Panc1 (cell line): ENCODE data around the gene COQ8A.

ENCODE experiments used
- TCF7L2 ChIP-seq: IDR thresholded peaks from 2 replicates; pipeline ENCODE4 v1.6.1; 2011; ENCODE audit warnings: mild to moderate bottlenecking, low read depth, low read length, inconsistent platforms
- TF ChIP-seq, protein P1 (sequence below): fragments of 450-650 bp; IDR thresholded peaks from 2 replicates; pipeline ENCODE4 v1.5.1; 2017; ENCODE audit warnings: mild to moderate bottlenecking
- TF ChIP-seq, protein P2 (sequence below), 2 experiments: IDR thresholded peaks; 2 replicates each; pipeline ENCODE4 v1.6.1; 2011 to 2012; ENCODE audit warnings: low read depth in 2 of 2, control low read depth in 1 of 2, low read length in 1 of 2, mild to moderate bottlenecking in 1 of 2, moderate library complexity in 1 of 2; ENCODE audit not compliant: insufficient read depth in 1 of 2

DNA sequence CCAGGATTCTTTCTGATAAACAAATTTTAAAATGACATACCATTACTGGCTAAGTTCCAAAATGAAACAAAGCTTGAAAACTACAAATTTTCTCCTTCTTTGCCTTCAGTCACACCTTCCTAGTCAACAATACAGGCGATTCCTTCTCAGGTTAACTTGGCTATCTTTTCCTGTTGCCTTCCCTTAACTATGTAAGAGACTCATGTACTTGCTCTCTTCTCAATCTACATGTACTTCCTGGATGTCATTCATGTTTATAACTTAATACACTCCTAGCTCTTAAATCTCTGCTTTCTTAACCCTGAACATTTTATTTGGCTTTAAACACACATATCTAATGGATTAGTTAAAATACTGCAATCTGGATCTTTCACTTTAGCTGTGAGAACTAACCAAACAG lies 97.0 kb downstream of the COQ8A start:
- TF ChIP-seq, protein P1, sequence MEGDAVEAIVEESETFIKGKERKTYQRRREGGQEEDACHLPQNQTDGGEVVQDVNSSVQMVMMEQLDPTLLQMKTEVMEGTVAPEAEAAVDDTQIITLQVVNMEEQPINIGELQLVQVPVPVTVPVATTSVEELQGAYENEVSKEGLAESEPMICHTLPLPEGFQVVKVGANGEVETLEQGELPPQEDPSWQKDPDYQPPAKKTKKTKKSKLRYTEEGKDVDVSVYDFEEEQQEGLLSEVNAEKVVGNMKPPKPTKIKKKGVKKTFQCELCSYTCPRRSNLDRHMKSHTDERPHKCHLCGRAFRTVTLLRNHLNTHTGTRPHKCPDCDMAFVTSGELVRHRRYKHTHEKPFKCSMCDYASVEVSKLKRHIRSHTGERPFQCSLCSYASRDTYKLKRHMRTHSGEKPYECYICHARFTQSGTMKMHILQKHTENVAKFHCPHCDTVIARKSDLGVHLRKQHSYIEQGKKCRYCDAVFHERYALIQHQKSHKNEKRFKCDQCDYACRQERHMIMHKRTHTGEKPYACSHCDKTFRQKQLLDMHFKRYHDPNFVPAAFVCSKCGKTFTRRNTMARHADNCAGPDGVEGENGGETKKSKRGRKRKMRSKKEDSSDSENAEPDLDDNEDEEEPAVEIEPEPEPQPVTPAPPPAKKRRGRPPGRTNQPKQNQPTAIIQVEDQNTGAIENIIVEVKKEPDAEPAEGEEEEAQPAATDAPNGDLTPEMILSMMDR: no peak
- TF ChIP-seq, protein P2, sequence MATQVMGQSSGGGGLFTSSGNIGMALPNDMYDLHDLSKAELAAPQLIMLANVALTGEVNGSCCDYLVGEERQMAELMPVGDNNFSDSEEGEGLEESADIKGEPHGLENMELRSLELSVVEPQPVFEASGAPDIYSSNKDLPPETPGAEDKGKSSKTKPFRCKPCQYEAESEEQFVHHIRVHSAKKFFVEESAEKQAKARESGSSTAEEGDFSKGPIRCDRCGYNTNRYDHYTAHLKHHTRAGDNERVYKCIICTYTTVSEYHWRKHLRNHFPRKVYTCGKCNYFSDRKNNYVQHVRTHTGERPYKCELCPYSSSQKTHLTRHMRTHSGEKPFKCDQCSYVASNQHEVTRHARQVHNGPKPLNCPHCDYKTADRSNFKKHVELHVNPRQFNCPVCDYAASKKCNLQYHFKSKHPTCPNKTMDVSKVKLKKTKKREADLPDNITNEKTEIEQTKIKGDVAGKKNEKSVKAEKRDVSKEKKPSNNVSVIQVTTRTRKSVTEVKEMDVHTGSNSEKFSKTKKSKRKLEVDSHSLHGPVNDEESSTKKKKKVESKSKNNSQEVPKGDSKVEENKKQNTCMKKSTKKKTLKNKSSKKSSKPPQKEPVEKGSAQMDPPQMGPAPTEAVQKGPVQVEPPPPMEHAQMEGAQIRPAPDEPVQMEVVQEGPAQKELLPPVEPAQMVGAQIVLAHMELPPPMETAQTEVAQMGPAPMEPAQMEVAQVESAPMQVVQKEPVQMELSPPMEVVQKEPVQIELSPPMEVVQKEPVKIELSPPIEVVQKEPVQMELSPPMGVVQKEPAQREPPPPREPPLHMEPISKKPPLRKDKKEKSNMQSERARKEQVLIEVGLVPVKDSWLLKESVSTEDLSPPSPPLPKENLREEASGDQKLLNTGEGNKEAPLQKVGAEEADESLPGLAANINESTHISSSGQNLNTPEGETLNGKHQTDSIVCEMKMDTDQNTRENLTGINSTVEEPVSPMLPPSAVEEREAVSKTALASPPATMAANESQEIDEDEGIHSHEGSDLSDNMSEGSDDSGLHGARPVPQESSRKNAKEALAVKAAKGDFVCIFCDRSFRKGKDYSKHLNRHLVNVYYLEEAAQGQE (IDR thresholded peaks at IDR 0.05; ENCODE audit: insufficient read depth in 1 of 2, low read depth in 2 of 2, low read length in 1 of 2): no peak
- TF ChIP-seq TCF7L2: no peak
